ENCODE data around the gene SPEN.
"Not testable (repeated sequence)": the region's sequence is repeated elsewhere in the genome, so short reads cannot be mapped to it uniquely, and the experiment has no call there.

Gene SPEN

GRCh38 chr1:15911141-15911540 lies 63.6 kb downstream of the SPEN start:
- no peak for DNase-seq (ENCODE audit: low read depth, low spot score)
- ChIA-PET POLR2A (no interaction called here), CTCF (interaction anchor here (1.2 to 1.7 kb wide), 3 partner anchors 14 to 119 kb away, joined by 3 to 5 read pairs (median 4); no protein-coding TSS in a partner anchor)
- TF ChIP-seq CTCF (IDR thresholded peaks at IDR 0.05; ENCODE audit: insufficient read depth, low read length, missing control alignments): no peak
- H3K4me3 ChIP-seq (ENCODE audit: low read depth, low read length): no peak overlapping the region

GRCh38 chr1:15911927-15912326 lies 64.4 kb downstream of the SPEN start:
- POLR2A ChIA-PET: no interaction called here
- no peak overlapping the region for H3K4me3 ChIP-seq (ENCODE audit: low read depth, low read length)
- CTCF ChIA-PET: interaction anchor here (0.7 to 1.7 kb wide), 3 partner anchors 15 to 120 kb away, joined by 3 to 4 read pairs (median 3); no protein-coding TSS in a partner anchor
- TF ChIP-seq CTCF (IDR thresholded peaks at IDR 0.05; ENCODE audit: insufficient read depth, low read length, missing control alignments): no peak
- DNase-seq (ENCODE audit: low read depth, low spot score): no peak

- not testable (repeated sequence) for DNase-seq (ENCODE audit: low read depth, low spot score); H3K4me3 ChIP-seq (ENCODE audit: low read depth, low read length)
- POLR2A ChIA-PET: interaction anchor here (0.5 kb wide), 1 partner anchor 30 kb away, joined by 7 read pairs; no protein-coding TSS in a partner anchor
- CTCF ChIA-PET: interaction anchor here (1.4 to 1.8 kb wide), 3 partner anchors 98 to 122 kb away, joined by 3 to 6 read pairs (median 4); no protein-coding TSS in a partner anchor
Observed at GRCh38 chr1:15913607-15914006, 66.1 kb downstream of the SPEN start.

GRCh38 chr1:15915991-15916390 lies 68.5 kb downstream of the SPEN start:
- no peak for DNase-seq (ENCODE audit: low read depth, low spot score)
- no peak for TF ChIP-seq CTCF (IDR thresholded peaks at IDR 0.05; ENCODE audit: insufficient read depth, low read length, missing control alignments)
- POLR2A ChIA-PET: no interaction called here
- H3K4me3 ChIP-seq (ENCODE audit: low read depth, low read length): no peak overlapping the region
- CTCF ChIA-PET: interaction anchor here (0.7 kb wide), 1 partner anchor 9 kb away, joined by 3 read pairs; no protein-coding TSS in a partner anchor

- POLR2A ChIA-PET: interaction anchor here (0.5 to 0.9 kb wide), 2 partner anchors 69 to 1526 kb away, joined by 3 to 4 read pairs; partner anchors contain the start of gene SPEN
- CTCF ChIA-PET: interaction anchor here (0.7 to 2.2 kb wide), 2 partner anchors 9 to 10 kb away, joined by 3 to 6 read pairs; no protein-coding TSS in a partner anchor
- no peak for DNase-seq (ENCODE audit: low read depth, low spot score)
- no peak overlapping the region for H3K4me3 ChIP-seq (ENCODE audit: low read depth, low read length)
- TF ChIP-seq CTCF (IDR thresholded peaks at IDR 0.05; ENCODE audit: insufficient read depth, low read length, missing control alignments): no peak
Observed at GRCh38 chr1:15916417-15916816, 68.9 kb downstream of the SPEN start.

- CTCF ChIA-PET: interaction anchor here (2.2 kb wide), 1 partner anchor 10 kb away, joined by 6 read pairs; no protein-coding TSS in a partner anchor
- POLR2A ChIA-PET: interaction anchor here (0.5 to 0.9 kb wide), 2 partner anchors 69 to 1525 kb away, joined by 3 to 4 read pairs; partner anchors contain the start of gene SPEN
Observed at GRCh38 chr1:15916916-15917315, 69.4 kb downstream of the SPEN start.

More at GRCh38 chr1:15916916-15917315, 69.4 kb downstream of the SPEN start:
- no peak overlapping the region for H3K4me3 ChIP-seq (ENCODE audit: low read depth, low read length)
- no peak for DNase-seq (ENCODE audit: low read depth, low spot score)
- TF ChIP-seq CTCF (IDR thresholded peaks at IDR 0.05; ENCODE audit: insufficient read depth, low read length, missing control alignments): no peak

Data from AG04449 (cell line).